ENCODE results near the gene GPR82.

DNA sequence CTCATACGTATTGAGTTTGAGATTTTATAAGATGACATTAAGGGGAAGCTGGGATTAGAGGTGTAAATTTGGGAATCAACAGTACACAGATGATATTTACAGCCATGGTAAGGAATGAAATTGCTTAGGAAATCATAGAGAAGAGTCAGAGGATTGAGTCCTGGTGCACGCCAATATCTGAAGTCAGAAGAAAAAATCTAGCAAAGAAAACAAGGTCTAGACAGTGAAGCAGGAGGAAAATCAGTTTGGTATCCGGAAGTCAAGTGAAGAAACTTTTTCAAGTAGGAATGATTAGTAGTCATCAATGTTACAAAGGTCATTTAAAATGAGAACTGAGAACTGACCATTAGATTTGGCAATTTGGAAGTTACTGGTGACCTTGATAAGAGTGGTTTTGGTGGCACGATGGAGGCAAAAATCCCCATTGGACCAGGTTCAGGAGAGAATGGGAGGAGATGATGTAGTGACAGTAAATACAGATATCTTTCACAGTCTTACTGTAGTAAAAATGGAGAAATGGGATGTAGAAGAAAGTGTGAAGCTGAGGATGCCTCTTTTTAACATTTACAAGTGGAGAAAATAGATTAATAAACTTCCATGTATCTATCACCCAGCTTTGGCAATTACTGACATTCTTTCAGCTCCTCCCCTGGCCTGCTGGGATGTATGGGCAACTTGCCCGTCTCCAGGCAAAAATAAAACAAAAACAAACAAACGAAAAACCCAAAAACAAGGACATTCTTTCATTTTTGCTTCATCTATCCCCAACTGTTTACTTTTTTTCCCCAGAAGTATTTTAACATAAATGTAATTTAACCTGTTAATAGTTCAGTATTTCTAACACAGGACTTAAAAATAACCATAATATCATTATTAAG lies 46.6 kb upstream of the GPR82 start:
- no peak for TF ChIP-seq MAX (IDR thresholded peaks at IDR 0.05; ENCODE audit: low read depth, low read length)
- no peak for TF ChIP-seq EGR1 (IDR thresholded peaks at IDR 0.05; ENCODE audit: borderline replicate concordance in 1 of 2, low read depth in 2 of 2, low read length in 2 of 2)
- no peak for TF ChIP-seq EZH2 (IDR thresholded peaks at IDR 0.05; ENCODE audit: borderline replicate concordance, control insufficient read depth, low read depth, low read length)
- TF ChIP-seq TCF12 (IDR thresholded peaks at IDR 0.05; ENCODE audit: low read depth, low read length), result no peak
- no peak for TF ChIP-seq SRF (IDR thresholded peaks at IDR 0.05; ENCODE audit: low read depth in 2 of 2, low read length in 2 of 2)
- TF ChIP-seq, protein P1, sequence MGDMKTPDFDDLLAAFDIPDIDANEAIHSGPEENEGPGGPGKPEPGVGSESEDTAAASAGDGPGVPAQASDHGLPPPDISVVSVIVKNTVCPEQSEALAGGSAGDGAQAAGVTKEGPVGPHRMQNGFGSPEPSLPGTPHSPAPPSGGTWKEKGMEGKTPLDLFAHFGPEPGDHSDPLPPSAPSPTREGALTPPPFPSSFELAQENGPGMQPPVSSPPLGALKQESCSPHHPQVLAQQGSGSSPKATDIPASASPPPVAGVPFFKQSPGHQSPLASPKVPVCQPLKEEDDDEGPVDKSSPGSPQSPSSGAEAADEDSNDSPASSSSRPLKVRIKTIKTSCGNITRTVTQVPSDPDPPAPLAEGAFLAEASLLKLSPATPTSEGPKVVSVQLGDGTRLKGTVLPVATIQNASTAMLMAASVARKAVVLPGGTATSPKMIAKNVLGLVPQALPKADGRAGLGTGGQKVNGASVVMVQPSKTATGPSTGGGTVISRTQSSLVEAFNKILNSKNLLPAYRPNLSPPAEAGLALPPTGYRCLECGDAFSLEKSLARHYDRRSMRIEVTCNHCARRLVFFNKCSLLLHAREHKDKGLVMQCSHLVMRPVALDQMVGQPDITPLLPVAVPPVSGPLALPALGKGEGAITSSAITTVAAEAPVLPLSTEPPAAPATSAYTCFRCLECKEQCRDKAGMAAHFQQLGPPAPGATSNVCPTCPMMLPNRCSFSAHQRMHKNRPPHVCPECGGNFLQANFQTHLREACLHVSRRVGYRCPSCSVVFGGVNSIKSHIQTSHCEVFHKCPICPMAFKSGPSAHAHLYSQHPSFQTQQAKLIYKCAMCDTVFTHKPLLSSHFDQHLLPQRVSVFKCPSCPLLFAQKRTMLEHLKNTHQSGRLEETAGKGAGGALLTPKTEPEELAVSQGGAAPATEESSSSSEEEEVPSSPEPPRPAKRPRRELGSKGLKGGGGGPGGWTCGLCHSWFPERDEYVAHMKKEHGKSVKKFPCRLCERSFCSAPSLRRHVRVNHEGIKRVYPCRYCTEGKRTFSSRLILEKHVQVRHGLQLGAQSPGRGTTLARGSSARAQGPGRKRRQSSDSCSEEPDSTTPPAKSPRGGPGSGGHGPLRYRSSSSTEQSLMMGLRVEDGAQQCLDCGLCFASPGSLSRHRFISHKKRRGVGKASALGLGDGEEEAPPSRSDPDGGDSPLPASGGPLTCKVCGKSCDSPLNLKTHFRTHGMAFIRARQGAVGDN (IDR thresholded peaks at IDR 0.05), result no peak

All from GM12878 (cell line).